Stomach (tissue), 4 donors: ENCODE data around the gene MED13L.

ENCODE experiments used
- CTCF ChIP-seq, 7 experiments: fragments of 450-650 bp in 4 of 7; fragments of 200-600 bp in 3 of 7; sonication (generic) in 3 of 7; IDR thresholded peaks; one replicate each; pipeline ENCODE4 v1.5.1; 2016 to 2019; ENCODE audit warnings: antibody characterized with exemption in 7 of 7, control low read depth in 2 of 7, mild to moderate bottlenecking in 1 of 7
- EP300 ChIP-seq: sonication (generic); formaldehyde crosslinking; IDR thresholded peaks from one replicate; pipeline ENCODE4 v1.6.1; 2017; ENCODE audit warnings: antibody characterized with exemption
- POLR2AphosphoS5 ChIP-seq, 3 donors: sonication (generic); formaldehyde crosslinking; IDR thresholded peaks; one replicate each; pipeline ENCODE4 v1.6.1; 2016; ENCODE audit warnings: antibody characterized with exemption in 3 of 3

GRCh38 chr12:116046039-116046438 lies 231.5 kb downstream of the MED13L start:
- TF ChIP-seq POLR2AphosphoS5 (IDR thresholded peaks at IDR 0.05) (no peak), CTCF (IDR thresholded peaks at IDR 0.05) (no peak), EP300 (no peak)
